NCI-H1105 (cell line): ENCODE measurements around the gene GRIN2A.

Experiments
- DNase-seq: peaks from one replicate; lab custom pipeline; 2025; lab: John Stamatoyannopoulos, UW

Gene GRIN2A

GRCh38 chr16:10182222-10183053 lies at the start of gene GRIN2A:
TSS of gene GRIN2A (minus strand) at chr16:10182428. CDS start at chr16:10180411, 2,017 bp downstream.
- no peak for DNase-seq

GRCh38 chr16:10231563-10231962 lies 49.3 kb upstream of the GRIN2A start:
- no peak for DNase-seq

- no peak for DNase-seq
Observed at GRCh38 chr16:10228779-10229178, 46.6 kb upstream of the GRIN2A start.

GRCh38 chr16:10226987-10227306 lies 44.7 kb upstream of the GRIN2A start:
- no peak for DNase-seq

- no peak for DNase-seq
Observed at GRCh38 chr16:10226141-10226986, 44.1 kb upstream of the GRIN2A start.

GRCh38 chr16:10225653-10226052 lies 43.4 kb upstream of the GRIN2A start:
- DNase-seq: no peak

GRCh38 chr16:10224850-10225249 lies 42.6 kb upstream of the GRIN2A start:
- no peak for DNase-seq

- no peak for DNase-seq
Observed at GRCh38 chr16:10220942-10221341, 38.7 kb upstream of the GRIN2A start.

- no peak for DNase-seq
Observed at GRCh38 chr16:10219742-10220141, 37.5 kb upstream of the GRIN2A start.

- DNase-seq: no peak
Observed at GRCh38 chr16:10218490-10219206, 36.4 kb upstream of the GRIN2A start.

- no peak for DNase-seq
Observed at GRCh38 chr16:10213748-10214147, 31.5 kb upstream of the GRIN2A start.

- no peak for DNase-seq
Observed at GRCh38 chr16:10210944-10211343, 28.7 kb upstream of the GRIN2A start.

GRCh38 chr16:10206865-10207264 lies 24.6 kb upstream of the GRIN2A start:
- no peak for DNase-seq

- no peak for DNase-seq
Observed at GRCh38 chr16:10206215-10206614, 24.0 kb upstream of the GRIN2A start.

GRCh38 chr16:10205688-10206087 lies 23.5 kb upstream of the GRIN2A start:
- no peak for DNase-seq

GRCh38 chr16:10202649-10203048 lies 20.4 kb upstream of the GRIN2A start:
- no peak for DNase-seq

GRCh38 chr16:10200637-10201586 lies 18.7 kb upstream of the GRIN2A start:
- DNase-seq: no peak

- no peak for DNase-seq
Observed at GRCh38 chr16:10196999-10197398, 14.8 kb upstream of the GRIN2A start.

GRCh38 chr16:10191096-10191495 lies 8.9 kb upstream of the GRIN2A start:
- no peak for DNase-seq

GRCh38 chr16:10189861-10190390 lies 7.7 kb upstream of the GRIN2A start:
- no peak for DNase-seq

GRCh38 chr16:10188236-10188635 lies 6.0 kb upstream of the GRIN2A start:
- DNase-seq: no peak
